DND-41 (cell line): ENCODE results near the gene TEX19.

ENCODE experiments used
- CTCF ChIP-seq: IDR thresholded peaks from 2 replicates; pipeline ENCODE4 v1.5.1; 2012; ENCODE audit warnings: borderline replicate concordance, low read length, moderate library complexity, mild to moderate bottlenecking; ENCODE audit not compliant: poor library complexity, severe bottlenecking; ENCODE audit errors: extremely low read depth
- EZH2 ChIP-seq: IDR thresholded peaks from 3 replicates; pipeline ENCODE4 v1.6.1; 2012; ENCODE audit warnings: borderline replicate concordance, low read depth, mild to moderate bottlenecking, moderate library complexity, low read length, inconsistent platforms; ENCODE audit not compliant: severe bottlenecking

GRCh38 chr17:82365606-82366295 lies 6.7 kb downstream of the TEX19 start:
- TF ChIP-seq CTCF (no peak), EZH2 (no peak)
